ENCODE results near the gene RAB40C.

Gene RAB40C

DNA sequence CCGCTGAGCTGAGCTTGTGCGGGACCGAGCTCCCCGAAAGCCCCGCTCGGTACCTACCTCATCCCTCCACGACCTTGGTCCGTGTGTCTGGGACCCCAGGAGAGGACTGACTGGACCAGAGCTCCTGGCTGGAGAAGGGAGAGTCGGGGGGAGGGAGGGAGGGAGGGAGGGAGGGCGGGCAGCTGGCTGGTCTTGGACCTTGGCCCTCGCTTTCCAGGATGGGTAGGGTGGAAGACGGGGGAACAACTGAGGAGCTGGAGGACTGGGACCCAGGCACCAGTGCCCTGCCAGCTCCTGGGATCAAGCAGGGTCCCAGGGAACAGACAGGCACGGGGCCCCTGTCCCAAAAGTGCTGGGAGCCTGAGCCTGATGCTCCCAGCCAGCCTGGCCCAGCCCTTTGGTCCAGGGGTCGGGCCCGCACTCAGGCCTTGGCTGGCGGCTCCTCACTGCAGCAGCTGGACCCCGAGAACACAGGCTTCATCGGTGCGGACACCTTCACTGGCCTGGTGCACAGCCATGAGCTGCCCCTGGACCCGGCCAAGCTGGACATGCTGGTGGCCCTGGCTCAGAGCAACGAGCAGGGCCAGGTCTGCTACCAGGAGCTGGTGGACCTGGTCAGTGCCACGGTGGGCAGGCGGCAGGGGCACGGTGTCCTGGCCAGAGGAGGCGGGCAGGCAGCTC is 86.2 kb downstream of the RAB40C start:
- in situ Hi-C loops (cut with MboI; ENCODE audit: low sequenced_read_pairs): no loop called here

DNA sequence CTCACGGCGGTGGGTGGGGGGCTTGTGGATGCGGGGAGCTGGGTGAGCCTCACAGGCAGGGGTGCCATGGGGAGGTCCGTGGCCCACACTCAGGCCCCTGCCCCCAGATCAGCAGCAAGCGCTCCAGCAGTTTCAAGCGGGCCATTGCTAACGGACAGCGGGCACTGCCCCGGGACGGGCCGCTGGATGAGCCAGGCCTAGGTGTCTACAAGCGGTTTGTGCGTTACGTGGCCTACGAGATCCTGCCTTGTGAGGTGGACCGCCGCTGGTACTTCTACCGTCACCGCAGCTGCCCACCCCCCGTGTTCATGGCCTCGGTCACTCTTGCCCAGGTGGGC is 86.7 kb downstream of the RAB40C start:
- in situ Hi-C loops (cut with MboI; ENCODE audit: low sequenced_read_pairs): no loop called here

DNA sequence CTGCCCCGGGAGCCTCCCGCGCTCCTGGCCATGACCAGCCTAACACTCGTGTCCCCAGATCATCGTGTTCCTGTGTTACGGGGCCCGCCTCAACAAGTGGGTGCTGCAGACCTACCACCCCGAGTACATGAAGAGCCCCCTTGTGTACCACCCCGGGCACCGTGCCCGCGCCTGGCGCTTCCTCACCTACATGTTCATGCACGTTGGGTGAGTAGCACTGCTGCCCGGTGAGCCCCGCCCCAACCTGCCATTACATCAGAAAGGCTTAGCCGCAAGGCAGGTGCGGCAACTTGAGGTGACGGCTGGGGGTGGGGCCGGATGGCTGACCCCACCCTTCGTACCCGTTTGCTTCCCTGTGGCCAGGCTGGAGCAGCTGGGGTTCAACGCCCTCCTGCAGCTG is 87.0 kb downstream of the RAB40C start:
- in situ Hi-C loops (cut with MboI; ENCODE audit: low sequenced_read_pairs): no loop called here

DNA sequence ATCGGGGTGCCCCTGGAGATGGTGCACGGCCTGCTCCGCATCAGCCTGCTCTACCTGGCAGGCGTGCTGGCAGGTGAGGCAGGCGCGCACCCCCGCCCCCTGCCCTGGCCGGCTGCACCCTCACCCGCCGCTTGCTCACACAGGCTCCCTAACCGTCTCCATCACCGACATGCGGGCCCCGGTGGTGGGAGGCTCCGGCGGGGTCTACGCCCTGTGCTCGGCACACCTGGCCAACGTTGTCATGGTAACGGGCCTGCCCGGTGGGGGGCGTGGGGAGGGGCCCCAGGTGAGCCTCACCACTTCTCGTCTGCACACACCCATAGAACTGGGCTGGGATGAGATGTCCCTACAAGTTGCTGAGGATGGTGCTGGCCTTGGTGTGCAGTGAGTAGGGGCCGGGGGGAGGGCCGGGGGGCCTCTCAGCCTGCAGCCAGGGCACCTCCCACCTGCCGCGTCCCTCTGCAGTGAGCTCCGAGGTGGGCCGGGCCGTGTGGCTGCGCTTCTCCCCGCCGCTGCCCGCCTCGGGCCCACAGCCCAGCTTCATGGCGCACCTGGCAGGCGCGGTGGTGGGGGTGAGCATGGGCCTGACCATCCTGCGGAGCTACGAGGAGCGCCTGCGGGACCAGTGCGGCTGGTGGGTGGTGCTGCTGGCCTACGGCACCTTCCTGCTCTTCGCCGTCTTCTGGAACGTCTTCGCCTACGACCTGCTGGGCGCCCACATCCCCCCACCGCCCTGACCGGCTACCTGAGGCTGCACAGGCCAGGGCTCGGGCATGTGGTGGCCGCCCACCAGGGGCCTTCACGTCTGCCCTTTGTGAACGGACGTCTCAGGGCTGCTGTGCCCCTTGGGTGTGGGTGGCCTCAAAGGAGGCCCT is 87.7 kb downstream of the RAB40C start:
- in situ Hi-C loops (cut with MboI; ENCODE audit: low sequenced_read_pairs): no loop called here

DNA sequence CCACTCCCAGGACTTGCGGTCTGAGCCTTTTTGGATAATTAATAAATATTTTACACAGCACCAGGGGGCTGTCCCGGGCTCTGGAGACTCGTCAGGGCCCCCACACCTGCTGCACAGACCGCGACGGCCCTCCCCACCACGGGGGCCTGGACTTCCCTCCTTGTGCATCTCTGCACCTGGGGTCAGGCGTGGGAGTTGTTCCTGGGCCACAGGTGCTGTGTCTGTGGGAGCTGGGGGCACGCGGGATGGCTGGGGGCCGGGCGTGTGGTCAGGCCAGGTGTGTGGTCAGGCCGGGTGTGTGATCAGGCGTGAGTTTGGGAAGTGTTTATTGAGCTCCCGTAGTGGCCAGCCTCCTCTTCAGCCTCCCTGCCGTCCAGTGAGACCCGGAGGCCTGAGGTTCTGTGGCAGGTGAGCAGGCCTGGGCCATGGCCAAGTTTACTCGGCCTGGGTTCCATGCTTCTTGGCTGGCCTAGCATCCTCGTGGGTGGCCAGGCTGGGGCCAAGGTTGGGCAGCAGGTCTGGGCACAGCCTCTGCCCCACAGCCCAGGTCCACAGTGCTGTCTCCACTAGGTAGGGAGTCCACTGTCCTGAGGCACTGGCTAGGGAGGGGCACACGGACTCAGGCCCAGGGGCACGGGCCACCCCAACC is 88.5 kb downstream of the RAB40C start:
- in situ Hi-C loops (cut with MboI; ENCODE audit: low sequenced_read_pairs): no loop called here
